ENCODE measurements around the gene CCDC30. TPM values are rescaled to one million over a fixed set of nuclear protein-coding genes. Genes with fewer than 3 reads are reported as not detected.
A peak's percentile ranks its signal among the peaks of the same experiment; 100 is the strongest.
"Not testable (repeated sequence)": the region's sequence is repeated elsewhere in the genome, so short reads cannot be mapped to it uniquely, and the experiment has no call there.

The CCDC30 gene
- total RNA-seq, 1 donor from 2014 or later: 1.5 TPM

DNA sequence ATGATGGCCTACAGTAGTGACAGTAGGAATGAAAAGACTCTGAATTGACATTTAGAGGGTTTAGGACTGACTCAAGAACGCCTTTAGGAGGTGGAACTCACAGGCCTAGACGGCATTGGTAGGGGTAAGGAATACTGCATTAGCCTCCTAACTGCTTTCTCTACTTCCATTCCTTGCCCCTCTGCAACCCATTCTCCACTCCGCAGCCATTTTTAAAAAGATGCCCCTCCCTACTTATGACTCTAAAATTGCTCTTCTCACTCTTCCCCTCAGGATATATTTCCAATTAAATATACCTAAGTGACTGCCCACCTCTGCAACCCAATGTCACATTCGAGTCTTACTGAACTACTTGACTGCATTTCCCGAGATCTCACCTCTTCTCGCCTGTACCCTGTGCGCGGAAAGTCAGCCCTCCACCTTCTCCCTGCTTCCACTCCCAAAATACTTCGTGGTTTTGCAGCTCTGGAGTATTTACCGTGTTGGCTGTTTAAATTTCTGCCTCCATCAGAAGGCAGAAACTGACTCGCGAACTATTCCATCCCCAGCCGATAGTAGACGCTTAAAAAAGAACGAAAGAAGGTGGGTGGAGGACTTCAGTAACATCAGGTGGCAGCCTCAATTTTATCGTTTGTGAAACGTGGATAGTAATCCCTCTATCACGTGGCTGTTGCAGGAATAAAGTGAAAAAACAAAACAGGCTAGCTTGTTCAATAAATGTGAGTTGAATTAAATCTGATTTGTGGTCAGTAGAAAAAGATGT, 218.0 kb downstream of the CCDC30 start:
- no peak for TF ChIP-seq POLR2A (IDR thresholded peaks at IDR 0.05)
- TF ChIP-seq, protein P1, sequence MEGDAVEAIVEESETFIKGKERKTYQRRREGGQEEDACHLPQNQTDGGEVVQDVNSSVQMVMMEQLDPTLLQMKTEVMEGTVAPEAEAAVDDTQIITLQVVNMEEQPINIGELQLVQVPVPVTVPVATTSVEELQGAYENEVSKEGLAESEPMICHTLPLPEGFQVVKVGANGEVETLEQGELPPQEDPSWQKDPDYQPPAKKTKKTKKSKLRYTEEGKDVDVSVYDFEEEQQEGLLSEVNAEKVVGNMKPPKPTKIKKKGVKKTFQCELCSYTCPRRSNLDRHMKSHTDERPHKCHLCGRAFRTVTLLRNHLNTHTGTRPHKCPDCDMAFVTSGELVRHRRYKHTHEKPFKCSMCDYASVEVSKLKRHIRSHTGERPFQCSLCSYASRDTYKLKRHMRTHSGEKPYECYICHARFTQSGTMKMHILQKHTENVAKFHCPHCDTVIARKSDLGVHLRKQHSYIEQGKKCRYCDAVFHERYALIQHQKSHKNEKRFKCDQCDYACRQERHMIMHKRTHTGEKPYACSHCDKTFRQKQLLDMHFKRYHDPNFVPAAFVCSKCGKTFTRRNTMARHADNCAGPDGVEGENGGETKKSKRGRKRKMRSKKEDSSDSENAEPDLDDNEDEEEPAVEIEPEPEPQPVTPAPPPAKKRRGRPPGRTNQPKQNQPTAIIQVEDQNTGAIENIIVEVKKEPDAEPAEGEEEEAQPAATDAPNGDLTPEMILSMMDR (IDR thresholded peaks at IDR 0.05): no peak
- no peak for TF ChIP-seq POLR2AphosphoS5 (IDR thresholded peaks at IDR 0.05; ENCODE audit: insufficient read depth in 1 of 2, low read depth in 1 of 2)
- Histone ChIP-seq H3K36me3 (no peaks in the 10 kb centered on the region), H3K9me3 (no peaks in the 10 kb centered on the region), H3K4me1 (peaks cover 42% of the 10 kb centered on the region), H3K27me3 (no peaks in the 10 kb centered on the region), H3K27ac (peak overlapping the region; percentile 97), H3K4me3 (peak overlapping the region; percentile 83 to 98)
- intact Hi-C loops (cut with DNase I): loop anchor here (5.0 kb wide), 2 partner anchors 86 to 241 kb away; partner anchors contain the start of genes C1orf50 and P3H1
- DNase-seq (ENCODE audit: extremely low spot score in 2 of 2): no peak

DNA sequence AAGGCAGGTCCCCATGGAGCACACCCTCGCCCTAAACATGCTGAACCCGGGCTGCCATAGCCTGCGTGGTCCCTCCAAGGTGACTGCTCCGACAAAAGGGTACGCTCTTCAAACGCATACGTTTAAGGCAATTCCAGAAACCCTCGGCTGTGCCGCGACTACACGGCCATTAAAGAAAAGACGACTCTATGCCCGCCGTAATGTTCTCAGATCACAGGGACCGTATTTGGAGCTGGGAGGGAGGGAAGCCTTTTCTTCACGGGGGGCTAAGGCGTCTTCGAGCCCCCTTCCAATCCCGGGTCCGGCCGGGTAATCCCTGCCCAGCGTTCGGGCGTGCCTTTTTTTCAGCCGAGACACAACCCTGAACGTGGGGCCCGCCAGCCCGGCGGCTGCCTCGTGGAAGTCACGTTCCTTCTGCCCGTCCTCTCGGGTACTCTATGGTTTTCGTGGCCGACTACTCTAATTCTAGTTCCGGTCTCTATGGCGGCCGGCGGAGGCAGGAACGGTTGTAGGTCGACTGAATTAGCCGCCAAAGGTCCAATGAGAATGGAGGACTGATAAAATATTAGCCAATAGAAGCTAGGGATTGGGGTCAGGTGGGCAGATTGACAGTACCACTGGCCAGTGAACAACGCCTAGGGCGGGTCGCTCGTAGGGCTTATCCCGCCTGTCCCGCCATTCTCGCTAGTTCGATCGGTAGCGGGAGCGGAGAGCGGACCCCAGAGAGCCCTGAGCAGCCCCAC, 218.8 kb downstream of the CCDC30 start, which contains the start of gene YBX1:
YBX1 (plus strand) TSS at position 678 of the 743 bp plus-strand sequence. CDS start 148 bp downstream, outside the sequence.
- no peaks in the 10 kb centered on the region for H3K36me3 ChIP-seq
- no peaks in the 10 kb centered on the region for H3K9me3 ChIP-seq
- H3K4me3 ChIP-seq: peak within 1 kb of the TSS; percentile 83 to 98
- H3K27me3 ChIP-seq: no peaks in the 10 kb centered on the region
- peak within 1 kb of the TSS; percentile 97 for H3K27ac ChIP-seq
- DNase-seq (ENCODE audit: extremely low spot score in 2 of 2): peak; percentile 98 to 99
- intact Hi-C loops (cut with DNase I): loop anchor here (5.0 kb wide), 2 partner anchors 85 to 240 kb away; partner anchors contain the start of genes C1orf50 and P3H1
- peak; percentile 96 for TF ChIP-seq POLR2AphosphoS5 (IDR thresholded peaks at IDR 0.05; ENCODE audit: insufficient read depth in 1 of 2, low read depth in 1 of 2)
- TF ChIP-seq POLR2A (IDR thresholded peaks at IDR 0.05): peak in 1 of 2 donors; percentile 56
- TF ChIP-seq, protein P1 (IDR thresholded peaks at IDR 0.05): no peak
- peaks cover 50% of the 10 kb centered on the region for H3K4me1 ChIP-seq

DNA sequence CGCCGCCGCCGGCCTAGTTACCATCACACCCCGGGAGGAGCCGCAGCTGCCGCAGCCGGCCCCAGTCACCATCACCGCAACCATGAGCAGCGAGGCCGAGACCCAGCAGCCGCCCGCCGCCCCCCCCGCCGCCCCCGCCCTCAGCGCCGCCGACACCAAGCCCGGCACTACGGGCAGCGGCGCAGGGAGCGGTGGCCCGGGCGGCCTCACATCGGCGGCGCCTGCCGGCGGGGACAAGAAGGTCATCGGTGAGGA, 219.3 kb downstream of the CCDC30 start:
- peaks cover 55% of the 10 kb centered on the region for H3K4me1 ChIP-seq
- H3K27me3 ChIP-seq; H3K9me3 ChIP-seq; DNase-seq (ENCODE audit: extremely low spot score in 2 of 2); H3K36me3 ChIP-seq: not testable (repeated sequence)
- H3K4me3 ChIP-seq: peak overlapping the region; percentile 83 to 98
- H3K27ac ChIP-seq: peak overlapping the region; percentile 97
- intact Hi-C loops (cut with DNase I): loop anchor here (5.0 kb wide), 2 partner anchors 85 to 240 kb away; partner anchors contain the start of genes C1orf50 and P3H1

DNA sequence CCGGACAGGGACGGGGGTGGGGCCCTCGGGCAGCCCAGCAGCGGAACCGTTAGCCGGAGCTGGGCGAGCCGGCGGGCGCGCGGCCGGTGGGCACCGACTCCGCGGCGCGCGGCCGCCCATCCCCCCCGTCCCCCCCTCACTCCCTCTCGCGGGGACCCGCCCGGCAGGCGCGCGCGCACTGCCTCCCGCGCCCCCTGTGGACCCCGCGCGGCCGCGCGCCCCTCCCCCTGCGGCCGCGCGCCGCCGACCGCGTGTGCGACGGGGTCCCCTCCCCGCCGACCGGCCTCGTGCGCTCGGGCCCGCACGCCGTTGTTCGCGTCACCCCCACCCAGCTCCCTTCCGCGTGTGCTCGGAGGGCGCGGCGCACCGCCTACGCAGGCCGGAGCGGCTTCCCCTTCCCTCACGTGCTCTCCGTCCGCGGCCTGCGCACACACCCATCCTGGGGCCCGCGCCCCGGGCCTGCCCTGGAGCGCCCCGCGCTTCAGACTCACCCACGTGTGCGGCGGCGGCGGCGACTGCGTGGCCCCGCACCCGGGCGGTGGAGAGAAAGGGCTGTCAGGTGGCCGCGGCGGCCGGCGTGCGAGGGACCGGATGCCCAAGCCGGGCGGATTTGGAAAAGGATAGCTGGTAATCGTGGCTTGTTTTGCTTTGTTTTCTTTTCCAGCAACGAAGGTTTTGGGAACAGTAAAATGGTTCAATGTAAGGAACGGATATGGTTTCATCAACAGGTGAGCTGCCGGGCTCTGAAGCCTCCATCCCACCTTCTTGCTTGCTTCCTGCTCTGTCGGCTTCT, 219.8 kb downstream of the CCDC30 start:
- no peak for DNase-seq (ENCODE audit: extremely low spot score in 2 of 2)
- intact Hi-C loops (cut with DNase I): loop anchor here (5.0 kb wide), 2 partner anchors 84 to 239 kb away; partner anchors contain the start of genes C1orf50 and P3H1
- TF ChIP-seq POLR2A (IDR thresholded peaks at IDR 0.05) (no peak), POLR2AphosphoS5 (IDR thresholded peaks at IDR 0.05; ENCODE audit: insufficient read depth in 1 of 2, low read depth in 1 of 2) (no peak)
- TF ChIP-seq, protein P1 (IDR thresholded peaks at IDR 0.05): no peak

DNA sequence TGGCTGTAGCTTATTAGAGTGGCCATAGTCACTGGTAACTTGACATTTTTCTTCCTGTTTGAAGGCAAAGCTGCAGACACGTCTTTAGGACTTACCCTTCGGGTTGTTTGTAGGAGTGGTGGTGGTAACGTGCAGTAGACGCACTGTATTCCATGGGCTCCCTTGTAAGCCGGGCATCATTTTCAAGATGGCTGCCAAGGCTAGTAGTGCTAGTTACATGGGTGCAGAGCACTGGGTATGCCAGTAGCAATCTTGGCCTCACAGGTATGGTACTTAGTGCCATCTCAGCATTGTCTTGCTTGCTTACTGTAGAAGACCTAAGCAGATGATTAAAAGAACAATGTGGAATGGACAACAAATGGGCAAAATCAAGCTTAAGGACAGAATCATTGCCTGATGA, 221.1 kb downstream of the CCDC30 start:
- TF ChIP-seq POLR2A (IDR thresholded peaks at IDR 0.05) (no peak), POLR2AphosphoS5 (IDR thresholded peaks at IDR 0.05; ENCODE audit: insufficient read depth in 1 of 2, low read depth in 1 of 2) (no peak)
- TF ChIP-seq, protein P1 (IDR thresholded peaks at IDR 0.05): no peak
- Histone ChIP-seq H3K27me3 (no peaks in the 10 kb centered on the region), H3K27ac (no peak overlapping the region), H3K36me3 (no peaks in the 10 kb centered on the region), H3K9me3 (no peaks in the 10 kb centered on the region), H3K4me1 (peaks cover 71% of the 10 kb centered on the region), H3K4me3 (peak overlapping the region; percentile 83 to 98)
- intact Hi-C loops (cut with DNase I): loop anchor here (5.0 kb wide), 2 partner anchors 83 to 238 kb away; partner anchors contain the start of genes C1orf50 and P3H1
- DNase-seq (ENCODE audit: extremely low spot score in 2 of 2): no peak

More for the DNA sequence above, 219.8 kb downstream of the CCDC30 start:
- Histone ChIP-seq H3K27ac (peak overlapping the region; percentile 97), H3K9me3 (no peaks in the 10 kb centered on the region), H3K4me3 (peak overlapping the region; percentile 83 to 98), H3K4me1 (peaks cover 59% of the 10 kb centered on the region), H3K36me3 (no peaks in the 10 kb centered on the region), H3K27me3 (no peaks in the 10 kb centered on the region)

All from vagina (tissue), 2 donors.